ENCODE data around the gene NHP2.

Gene NHP2

DNA sequence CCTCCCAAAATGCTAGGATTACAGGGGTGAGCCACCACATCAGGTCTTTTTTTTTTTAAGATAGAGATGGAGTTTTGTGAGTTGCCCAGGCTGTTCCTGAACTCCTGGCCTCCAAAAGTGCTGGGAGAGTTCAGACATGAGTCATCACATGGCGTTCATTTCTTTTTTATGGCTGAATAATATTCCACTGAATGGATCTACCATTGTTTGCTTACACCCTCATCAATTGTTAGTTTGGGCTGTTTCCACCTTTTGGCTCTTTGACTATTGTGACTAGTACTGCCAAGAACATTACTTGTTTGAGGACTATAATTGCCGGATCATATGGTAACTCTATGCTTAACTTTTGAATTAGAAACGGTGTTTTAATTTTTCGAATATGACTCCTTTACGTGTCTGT is 41.1 kb downstream of the NHP2 start:
- peaks cover 16% of the 10 kb centered on the region for H3K4me1 ChIP-seq (ENCODE audit: insufficient read depth, poor library complexity, severe bottlenecking)
- no peaks in the 10 kb centered on the region for H3K27me3 ChIP-seq (ENCODE audit: insufficient read depth, poor library complexity, severe bottlenecking)
- H3K9me3 ChIP-seq (ENCODE audit: severe bottlenecking), result no peaks in the 10 kb centered on the region
- no peak for ATAC-seq (ENCODE audit: low read depth)
- no peak overlapping the region for H3K4me3 ChIP-seq (ENCODE audit: severe bottlenecking)
- H3K27ac ChIP-seq (ENCODE audit: poor library complexity, severe bottlenecking), result no peak overlapping the region
- DNase-seq (ENCODE audit: low spot score), result no peak
- TF ChIP-seq, protein P1, sequence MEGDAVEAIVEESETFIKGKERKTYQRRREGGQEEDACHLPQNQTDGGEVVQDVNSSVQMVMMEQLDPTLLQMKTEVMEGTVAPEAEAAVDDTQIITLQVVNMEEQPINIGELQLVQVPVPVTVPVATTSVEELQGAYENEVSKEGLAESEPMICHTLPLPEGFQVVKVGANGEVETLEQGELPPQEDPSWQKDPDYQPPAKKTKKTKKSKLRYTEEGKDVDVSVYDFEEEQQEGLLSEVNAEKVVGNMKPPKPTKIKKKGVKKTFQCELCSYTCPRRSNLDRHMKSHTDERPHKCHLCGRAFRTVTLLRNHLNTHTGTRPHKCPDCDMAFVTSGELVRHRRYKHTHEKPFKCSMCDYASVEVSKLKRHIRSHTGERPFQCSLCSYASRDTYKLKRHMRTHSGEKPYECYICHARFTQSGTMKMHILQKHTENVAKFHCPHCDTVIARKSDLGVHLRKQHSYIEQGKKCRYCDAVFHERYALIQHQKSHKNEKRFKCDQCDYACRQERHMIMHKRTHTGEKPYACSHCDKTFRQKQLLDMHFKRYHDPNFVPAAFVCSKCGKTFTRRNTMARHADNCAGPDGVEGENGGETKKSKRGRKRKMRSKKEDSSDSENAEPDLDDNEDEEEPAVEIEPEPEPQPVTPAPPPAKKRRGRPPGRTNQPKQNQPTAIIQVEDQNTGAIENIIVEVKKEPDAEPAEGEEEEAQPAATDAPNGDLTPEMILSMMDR (IDR thresholded peaks at IDR 0.05; ENCODE audit: poor library complexity, severe bottlenecking), result no peak
- no peaks in the 10 kb centered on the region for H3K36me3 ChIP-seq (ENCODE audit: low read depth)

DNA sequence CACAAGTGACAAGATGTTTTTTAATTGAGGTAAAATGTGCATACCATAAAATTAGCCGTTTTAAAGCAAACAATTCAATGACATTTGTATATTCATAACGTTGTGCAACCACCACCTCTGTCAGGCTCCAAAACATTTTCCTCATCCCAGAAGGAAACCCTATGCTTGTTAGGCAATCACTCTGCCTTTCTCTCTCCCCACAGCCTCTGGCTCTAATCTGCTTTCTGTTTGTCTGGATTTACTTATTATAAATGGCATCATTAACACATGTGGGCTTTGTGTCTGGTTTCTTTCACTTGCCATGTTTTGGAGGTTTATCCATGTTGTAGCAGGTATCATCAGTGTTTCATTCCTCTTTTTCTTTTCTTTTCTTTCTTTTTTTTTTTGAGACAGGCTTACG is 41.8 kb downstream of the NHP2 start:
- Histone ChIP-seq H3K4me3 (ENCODE audit: severe bottlenecking) (no peak overlapping the region), H3K27me3 (ENCODE audit: insufficient read depth, poor library complexity, severe bottlenecking) (no peaks in the 10 kb centered on the region), H3K36me3 (ENCODE audit: low read depth) (no peaks in the 10 kb centered on the region), H3K4me1 (ENCODE audit: insufficient read depth, poor library complexity, severe bottlenecking) (peaks cover 21% of the 10 kb centered on the region), H3K9me3 (ENCODE audit: severe bottlenecking) (no peaks in the 10 kb centered on the region), H3K27ac (ENCODE audit: poor library complexity, severe bottlenecking) (no peak overlapping the region)
- DNase-seq (ENCODE audit: low spot score), result no peak
- TF ChIP-seq, protein P1 (IDR thresholded peaks at IDR 0.05; ENCODE audit: poor library complexity, severe bottlenecking), result no peak
- no peak for ATAC-seq (ENCODE audit: low read depth)

DNA sequence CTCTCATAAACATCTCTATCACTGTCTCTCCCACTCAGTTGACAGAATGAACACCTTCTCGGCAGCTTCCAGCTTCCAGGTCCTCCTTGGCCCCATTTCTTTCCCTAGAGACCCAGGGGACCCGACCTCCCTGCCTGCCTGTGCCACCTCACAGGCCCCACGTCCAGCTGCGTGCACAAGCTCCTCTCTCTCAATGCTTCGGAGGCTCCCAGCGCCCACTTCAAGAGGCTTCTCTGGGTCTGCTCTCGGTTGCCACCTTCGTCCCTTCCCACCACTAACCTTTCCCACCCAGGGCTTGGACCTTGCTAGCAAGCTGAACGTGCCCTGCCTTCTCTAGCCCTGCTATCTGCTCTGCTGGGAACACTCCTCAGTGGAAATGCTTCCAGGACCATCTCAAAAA is 43.2 kb downstream of the NHP2 start:
- H3K27me3 ChIP-seq (ENCODE audit: insufficient read depth, poor library complexity, severe bottlenecking), result no peaks in the 10 kb centered on the region
- H3K4me3 ChIP-seq (ENCODE audit: severe bottlenecking), result no peak overlapping the region
- peaks cover 26% of the 10 kb centered on the region for H3K4me1 ChIP-seq (ENCODE audit: insufficient read depth, poor library complexity, severe bottlenecking)
- H3K9me3 ChIP-seq (ENCODE audit: severe bottlenecking), result no peaks in the 10 kb centered on the region
- DNase-seq (ENCODE audit: low spot score) (no peak), ATAC-seq (ENCODE audit: low read depth) (no peak)
- no peak overlapping the region for H3K27ac ChIP-seq (ENCODE audit: poor library complexity, severe bottlenecking)
- H3K36me3 ChIP-seq (ENCODE audit: low read depth), result no peaks in the 10 kb centered on the region
- TF ChIP-seq, protein P1 (IDR thresholded peaks at IDR 0.05; ENCODE audit: poor library complexity, severe bottlenecking), result no peak

DNA sequence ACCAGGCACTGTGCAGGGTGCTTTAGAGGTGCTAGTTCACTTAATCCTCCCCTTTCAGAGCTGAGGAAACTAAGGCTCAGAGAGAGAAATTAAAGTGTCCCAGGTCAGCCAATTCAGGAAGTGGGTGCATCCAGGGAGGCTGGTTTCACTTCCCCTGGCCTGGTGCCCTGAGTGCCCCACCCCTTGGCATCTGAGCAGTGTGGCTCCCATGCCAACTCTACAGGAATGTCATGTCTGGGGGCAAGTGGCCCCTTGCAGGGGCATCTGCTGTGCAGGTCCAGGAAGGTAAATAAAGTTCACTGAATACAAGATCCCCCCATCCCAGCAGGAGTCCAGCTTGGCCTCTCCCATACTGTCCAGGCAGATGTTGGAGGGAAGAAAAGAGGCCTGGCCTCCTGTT is 44.7 kb downstream of the NHP2 start:
- Histone ChIP-seq H3K27ac (ENCODE audit: poor library complexity, severe bottlenecking) (peak overlapping the region; percentile 11), H3K4me3 (ENCODE audit: severe bottlenecking) (no peak overlapping the region), H3K27me3 (ENCODE audit: insufficient read depth, poor library complexity, severe bottlenecking) (no peaks in the 10 kb centered on the region), H3K4me1 (ENCODE audit: insufficient read depth, poor library complexity, severe bottlenecking) (peaks cover 26% of the 10 kb centered on the region), H3K36me3 (ENCODE audit: low read depth) (no peaks in the 10 kb centered on the region), H3K9me3 (ENCODE audit: severe bottlenecking) (no peaks in the 10 kb centered on the region)
- DNase-seq (ENCODE audit: low spot score) (no peak), ATAC-seq (ENCODE audit: low read depth) (peak; percentile 16; the same call in 1 of the 3 replicates)
- TF ChIP-seq, protein P1 (IDR thresholded peaks at IDR 0.05; ENCODE audit: poor library complexity, severe bottlenecking), result no peak

DNA sequence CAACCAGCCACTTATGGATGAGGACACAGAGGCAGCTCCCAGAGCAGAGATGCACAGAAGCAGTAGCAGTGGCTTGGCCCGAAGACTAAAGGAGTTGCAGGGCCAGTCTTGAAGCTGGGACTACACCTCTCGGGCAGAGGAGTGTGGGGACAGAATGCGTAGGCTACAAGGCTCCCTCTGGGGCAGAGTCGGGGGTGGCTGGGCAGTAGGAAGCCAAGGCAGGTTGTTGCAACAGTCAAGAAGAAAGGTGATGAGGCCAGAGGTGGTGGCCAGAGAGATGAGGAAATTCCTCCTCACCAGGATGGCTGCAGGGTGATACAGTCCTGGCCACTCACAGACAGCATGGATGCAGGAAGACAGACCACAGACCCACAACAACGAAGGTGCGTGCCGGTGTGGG is 45.2 kb downstream of the NHP2 start:
- H3K27ac ChIP-seq (ENCODE audit: poor library complexity, severe bottlenecking), result peak overlapping the region; percentile 11
- H3K4me3 ChIP-seq (ENCODE audit: severe bottlenecking), result no peak overlapping the region
- TF ChIP-seq, protein P1 (IDR thresholded peaks at IDR 0.05; ENCODE audit: poor library complexity, severe bottlenecking), result no peak
- H3K27me3 ChIP-seq (ENCODE audit: insufficient read depth, poor library complexity, severe bottlenecking), result no peaks in the 10 kb centered on the region
- DNase-seq (ENCODE audit: low spot score), result no peak
- no peaks in the 10 kb centered on the region for H3K9me3 ChIP-seq (ENCODE audit: severe bottlenecking)
- peaks cover 26% of the 10 kb centered on the region for H3K4me1 ChIP-seq (ENCODE audit: insufficient read depth, poor library complexity, severe bottlenecking)
- ATAC-seq (ENCODE audit: low read depth), result no peak
- H3K36me3 ChIP-seq (ENCODE audit: low read depth), result no peaks in the 10 kb centered on the region

Data from RWPE2 (cell line).